GM12892 (cell line): ENCODE data around the gene SPRYD7.
"Not testable (repeated sequence)": the region's sequence is repeated elsewhere in the genome, so short reads cannot be mapped to it uniquely, and the experiment has no call there.

Experiments
- DNase-seq: peaks from one replicate; pipeline ENCODE4 v3.0.0; 2011; ENCODE audit not compliant: insufficient read length
- FAIRE-seq: peaks from 2 replicates; lab custom pipeline; 2011; peaks lifted over from hg19 to GRCh38; lab: Jason Lieb, UNC
- POLR2A ChIP-seq: IDR thresholded peaks from 2 replicates; pipeline ENCODE4 v1.6.1; 2011; ENCODE audit warnings: low read depth, low read length, control low read depth
- POLR2AphosphoS5 ChIP-seq: IDR thresholded peaks from 2 replicates; pipeline ENCODE4 v1.6.1; 2011; ENCODE audit warnings: low read depth, low read length, control low read depth
- TAF1 ChIP-seq: IDR thresholded peaks from 2 replicates; pipeline ENCODE4 v1.6.1; 2011; ENCODE audit warnings: low read depth, mild to moderate bottlenecking, control low read depth, low read length, borderline replicate concordance

The SPRYD7 gene

DNA sequence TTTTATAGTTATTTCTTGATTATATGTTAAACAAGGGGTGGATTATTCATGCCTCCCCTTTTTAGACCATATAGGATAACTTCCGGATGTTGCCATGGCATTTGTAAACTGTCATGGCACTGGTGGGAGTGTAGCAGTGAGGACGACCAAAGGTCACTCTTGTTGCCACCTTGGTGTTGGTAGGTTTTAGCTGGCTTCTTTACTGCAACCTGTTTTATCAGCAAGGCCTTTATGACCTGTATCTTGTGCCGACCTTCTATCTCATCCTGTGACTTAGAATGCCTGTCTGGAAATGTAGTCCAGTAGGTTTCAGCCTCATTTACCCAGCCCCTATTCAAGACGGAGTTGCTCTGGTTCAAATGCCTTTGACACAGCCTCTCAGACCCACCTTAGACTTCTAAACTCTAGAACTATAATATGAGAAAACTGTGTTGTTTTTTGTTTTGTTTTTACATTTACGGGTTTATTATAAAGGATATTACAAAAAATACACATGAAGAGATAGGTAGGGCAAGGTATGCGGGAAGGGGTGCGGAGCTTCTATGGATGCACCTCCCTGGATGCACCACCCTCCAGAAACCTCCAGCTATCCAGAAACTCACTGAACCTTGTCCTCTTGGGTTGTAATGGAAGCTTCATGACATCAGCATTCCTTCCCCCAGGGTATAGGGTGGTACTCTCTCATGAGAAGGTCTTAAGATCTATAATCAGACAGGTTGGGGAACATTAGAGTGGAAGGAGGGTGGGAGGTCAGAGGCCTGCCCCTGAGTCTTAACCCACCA lies 15.8 kb upstream of the SPRYD7 start:
- FAIRE-seq (peak; percentile 5), DNase-seq (no peak)
- TF ChIP-seq TAF1 (no peak), POLR2A (no peak), POLR2AphosphoS5 (no peak)

DNA sequence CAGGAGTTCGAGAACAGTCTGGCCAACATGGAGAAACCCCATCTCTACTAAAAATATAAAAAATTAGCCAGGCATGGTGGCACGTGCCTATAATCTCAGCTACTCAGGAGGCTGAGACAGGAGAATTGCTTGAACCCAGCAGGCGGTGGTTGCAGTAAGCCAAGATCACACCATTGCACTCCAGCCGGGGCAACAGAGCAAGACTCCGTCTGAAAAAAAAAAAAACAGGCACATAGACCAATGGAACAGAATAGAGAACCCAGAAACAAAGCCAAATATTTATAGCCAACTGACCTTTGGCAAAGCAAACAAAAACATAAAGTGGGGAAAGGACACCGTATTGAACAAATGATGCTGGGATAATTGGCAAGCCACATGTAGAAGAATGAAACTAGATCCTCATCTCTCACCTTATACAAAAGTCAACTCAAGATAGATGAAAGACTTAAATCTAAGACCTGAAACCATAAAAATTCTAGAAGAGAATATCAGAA lies 12.7 kb upstream of the SPRYD7 start:
- not testable (repeated sequence) for DNase-seq, FAIRE-seq

DNA sequence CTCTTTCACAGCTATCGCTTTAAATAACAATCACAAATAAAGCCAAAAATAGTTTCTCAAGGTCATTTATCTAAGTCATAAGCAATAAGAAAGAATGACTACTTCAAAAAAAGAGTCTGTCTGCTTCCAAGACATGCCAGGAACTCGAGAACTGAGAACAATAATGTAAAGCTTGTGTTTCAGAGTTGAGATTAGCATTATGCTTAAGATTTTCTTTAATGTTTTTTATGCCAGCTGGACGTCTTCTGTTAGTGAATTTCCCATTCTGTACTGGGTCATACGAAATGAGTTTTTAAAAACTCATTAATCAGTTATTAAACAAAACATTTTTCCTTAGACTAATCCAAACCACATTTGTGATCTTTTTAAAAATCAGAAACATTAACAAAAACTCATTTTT lies 3.2 kb upstream of the SPRYD7 start:
- no peak for DNase-seq
- TF ChIP-seq TAF1 (no peak), POLR2A (no peak), POLR2AphosphoS5 (no peak)
- FAIRE-seq: no peak

DNA sequence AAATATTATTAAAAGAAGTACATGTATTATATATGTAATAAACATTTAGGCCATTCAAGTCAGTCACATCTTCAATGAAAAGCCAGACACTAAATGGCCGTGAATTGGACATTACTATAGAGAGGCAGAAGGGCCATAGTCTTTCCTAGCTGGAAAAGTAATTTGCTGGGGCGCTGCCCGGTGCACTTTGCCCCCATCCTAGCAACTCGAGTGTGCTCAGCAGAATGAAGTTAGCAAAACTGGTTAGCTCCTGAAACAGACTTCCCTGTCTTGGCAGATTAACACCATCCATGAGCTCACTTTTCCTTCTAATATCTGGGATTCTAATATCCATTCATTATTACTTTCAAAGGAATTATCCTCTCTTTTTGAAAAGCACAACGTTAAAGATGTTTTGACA lies 2.8 kb upstream of the SPRYD7 start:
- TF ChIP-seq TAF1 (no peak), POLR2AphosphoS5 (no peak), POLR2A (no peak)
- FAIRE-seq (no peak), DNase-seq (no peak)

DNA sequence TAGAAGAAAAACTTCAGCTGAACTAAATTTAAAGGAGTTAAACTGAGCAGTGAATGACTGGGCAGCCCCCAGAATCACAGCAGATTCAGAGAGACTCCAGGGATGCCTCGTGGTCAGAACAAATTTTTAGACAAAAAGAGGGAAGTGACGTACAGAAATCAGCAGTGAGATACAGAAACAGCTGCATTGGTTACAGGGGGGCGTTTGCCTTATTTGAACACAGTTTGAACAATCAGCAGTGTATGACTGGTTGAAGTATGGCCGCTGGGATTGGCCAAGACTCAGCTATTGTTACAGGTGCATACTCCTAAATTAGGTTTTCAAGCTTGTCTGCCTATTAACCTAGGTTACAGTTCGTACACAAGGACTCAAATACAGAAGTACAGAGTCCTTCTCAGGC lies 2.2 kb upstream of the SPRYD7 start:
- DNase-seq (no peak), FAIRE-seq (no peak)
- TF ChIP-seq TAF1: no peak
- TF ChIP-seq POLR2AphosphoS5: no peak
- TF ChIP-seq POLR2A: no peak

DNA sequence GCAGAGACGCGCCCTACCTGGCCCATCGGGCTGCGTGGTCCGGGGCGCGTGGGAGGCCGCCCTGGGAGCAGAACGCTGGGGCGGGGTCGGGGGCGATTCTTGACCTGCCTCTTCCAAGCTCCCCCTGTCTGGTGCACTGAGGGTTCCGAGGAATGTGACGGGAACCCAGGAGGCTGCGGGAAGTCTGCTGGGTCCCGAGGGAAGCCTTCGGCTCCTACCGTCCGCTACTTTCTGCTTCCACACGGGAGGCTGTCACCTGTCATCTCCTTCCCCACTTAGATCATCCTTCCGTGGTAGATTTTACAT lies 781 bp upstream of the SPRYD7 start:
- TF ChIP-seq POLR2A: no peak
- no peak for TF ChIP-seq TAF1
- no peak for TF ChIP-seq POLR2AphosphoS5
- FAIRE-seq (no peak), DNase-seq (no peak)

DNA sequence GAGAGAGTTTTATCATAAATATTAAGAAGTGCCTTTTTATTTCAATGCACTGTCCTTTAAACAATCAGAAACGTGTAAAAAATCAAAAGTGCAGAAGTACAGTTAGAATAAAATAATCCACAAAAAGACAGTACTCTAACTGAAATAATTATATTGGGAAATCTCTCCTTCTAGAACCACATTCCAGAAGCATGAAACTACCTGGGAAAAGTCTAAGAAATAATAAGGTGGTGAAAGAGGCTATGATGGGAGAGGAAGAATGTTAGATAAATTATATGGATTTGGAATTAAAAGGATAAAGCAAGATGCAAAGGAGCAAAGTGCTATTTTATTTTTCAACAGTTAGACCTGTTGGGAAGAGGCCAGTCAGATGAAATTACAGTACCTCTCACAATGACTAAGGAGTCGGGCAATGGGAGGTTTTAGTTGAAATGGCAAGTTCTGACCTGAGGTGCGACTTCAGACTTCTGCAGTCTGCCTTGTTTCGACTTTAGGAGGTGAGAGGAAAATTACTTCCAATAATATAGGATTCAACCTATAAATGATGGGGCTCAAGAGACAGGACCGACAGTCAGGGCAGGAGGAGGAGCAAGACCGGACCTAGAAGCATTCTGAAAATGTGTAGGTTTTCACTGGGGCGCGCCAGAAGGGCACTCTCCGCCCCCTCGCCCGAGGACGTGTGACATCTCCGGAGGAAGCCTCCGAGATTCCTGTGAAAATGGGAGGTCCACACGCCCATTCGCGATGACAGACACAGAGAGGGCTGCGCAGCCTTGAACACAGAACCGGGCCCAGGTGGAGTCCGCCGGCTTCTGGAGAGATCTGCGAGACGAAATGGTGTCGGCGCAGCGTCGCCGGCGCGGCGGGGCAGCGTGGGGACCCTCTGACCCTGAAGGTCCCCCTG lies 717 bp downstream of the SPRYD7 start:
- DNase-seq (peak; percentile 10), FAIRE-seq (peak; percentile 69)
- TF ChIP-seq POLR2AphosphoS5 (no peak), POLR2A (0 out of 2 replicates have a peak, but pooled peaks have one; percentile 6), TAF1 (no peak)

DNA sequence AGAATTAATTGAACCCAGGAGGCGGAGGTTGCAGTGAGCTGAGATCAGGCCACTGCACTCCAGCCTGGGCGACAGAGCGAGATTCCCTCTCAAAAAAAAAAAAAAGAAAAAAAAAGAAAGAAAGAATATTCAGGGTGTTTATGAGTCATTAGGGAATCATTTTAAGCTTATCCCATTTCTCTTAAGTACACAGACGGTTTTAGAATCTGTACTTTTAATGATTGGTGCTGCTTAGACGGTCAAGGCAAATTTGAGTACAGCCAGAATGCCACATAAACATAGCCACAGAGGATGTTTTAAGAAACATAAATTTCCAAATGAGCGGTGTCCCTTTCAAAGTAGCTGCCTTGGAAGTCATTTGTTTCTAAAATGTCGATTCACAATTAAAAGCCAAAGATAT lies 2.6 kb downstream of the SPRYD7 start:
- DNase-seq (no peak), FAIRE-seq (no peak)
- no peak for TF ChIP-seq POLR2AphosphoS5
- TF ChIP-seq POLR2A: no peak
- TF ChIP-seq TAF1: no peak

DNA sequence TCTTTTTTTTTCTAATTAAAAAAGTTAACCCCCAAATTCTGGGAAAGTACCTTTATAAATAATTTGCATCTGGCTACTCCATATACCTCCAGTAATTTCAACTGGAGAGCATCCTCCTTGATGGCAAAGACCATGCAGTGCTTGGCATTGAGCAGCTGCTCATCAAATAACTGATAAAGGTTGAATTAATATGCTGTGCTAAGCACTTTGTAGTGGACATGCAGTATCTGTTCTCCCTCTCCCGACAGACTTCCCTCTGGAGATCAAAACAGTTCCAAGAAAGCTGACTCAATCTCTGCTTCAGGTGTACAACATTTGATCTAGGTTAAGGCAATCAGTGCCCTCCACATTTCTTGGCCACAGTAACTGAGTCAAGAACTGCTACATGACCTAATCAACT lies 3.3 kb downstream of the SPRYD7 start:
- TF ChIP-seq POLR2AphosphoS5: no peak
- DNase-seq (no peak), FAIRE-seq (no peak)

DNA sequence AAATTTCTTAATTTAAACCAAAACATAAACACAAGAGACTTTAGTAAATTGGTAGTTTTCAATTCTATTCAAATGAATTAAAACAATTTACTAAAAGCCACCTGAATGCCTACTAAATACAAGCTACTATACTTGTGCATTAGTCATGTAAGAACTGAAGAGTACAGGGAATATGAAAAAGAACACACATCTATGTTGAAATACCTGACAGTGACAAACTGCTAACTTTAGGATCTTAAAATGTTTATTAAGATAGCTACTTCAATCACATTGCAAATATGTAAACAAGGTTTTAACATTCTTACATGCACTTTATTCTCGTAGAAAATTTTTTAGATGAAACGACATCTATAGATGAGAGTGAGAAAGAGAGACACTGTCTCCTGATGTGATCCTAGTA lies 4.1 kb downstream of the SPRYD7 start:
- FAIRE-seq (no peak), DNase-seq (no peak)
- no peak for TF ChIP-seq TAF1
- TF ChIP-seq POLR2AphosphoS5: no peak
- no peak for TF ChIP-seq POLR2A

DNA sequence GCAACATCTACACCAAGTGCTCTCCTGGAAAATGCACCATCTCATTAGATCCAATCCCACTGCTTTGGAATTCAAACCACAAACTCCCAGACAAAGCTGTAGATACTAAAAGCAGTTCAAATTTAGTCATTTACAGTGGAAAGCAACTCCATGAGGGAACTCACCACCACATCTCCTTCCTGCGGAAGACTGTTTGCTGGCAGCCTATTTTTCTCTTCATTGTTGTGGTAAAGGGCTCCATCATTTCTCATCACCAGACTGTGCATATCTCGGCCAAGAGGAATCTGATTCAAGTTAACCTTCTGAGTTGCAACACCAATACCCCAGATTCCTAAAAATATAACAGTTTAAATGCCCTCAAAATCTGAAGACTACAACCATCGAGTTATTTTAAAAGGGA lies 8.4 kb downstream of the SPRYD7 start:
- TF ChIP-seq TAF1 (no peak), POLR2A (no peak), POLR2AphosphoS5 (no peak)
- FAIRE-seq: no peak
- no peak for DNase-seq

DNA sequence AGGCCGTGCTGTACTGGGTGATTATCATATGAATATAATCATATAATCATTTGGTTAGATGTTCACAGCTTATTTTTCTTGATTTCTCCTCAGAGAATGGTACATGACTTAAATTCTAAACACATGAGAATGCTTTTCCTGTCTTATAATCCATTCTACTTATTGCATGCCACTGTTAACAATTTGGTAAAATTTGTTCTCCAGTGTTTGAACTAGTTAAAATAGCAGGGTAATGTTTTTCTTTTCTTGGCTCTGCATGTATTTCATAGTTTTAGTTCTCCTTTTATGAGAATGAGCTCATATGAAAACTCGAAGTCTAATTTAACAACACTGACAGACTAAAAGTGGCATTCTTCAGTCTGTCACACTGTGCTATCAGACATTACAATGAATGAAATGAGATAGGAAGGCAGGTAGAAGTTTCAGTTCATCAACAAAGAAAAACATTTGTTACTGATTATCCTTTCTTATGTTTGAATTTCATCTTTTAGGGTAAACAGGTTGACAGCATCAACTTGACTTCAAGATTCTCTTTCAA lies 10.2 kb downstream of the SPRYD7 start:
- DNase-seq (no peak), FAIRE-seq (peak; percentile 21)
- no peak for TF ChIP-seq POLR2A
- TF ChIP-seq TAF1: no peak
- TF ChIP-seq POLR2AphosphoS5: no peak
